Retinal pigment epithelial cell (primary cell): ENCODE data around the gene SHROOM3.

Source experiments
- DNase-seq: peaks from one replicate; pipeline ENCODE4 v3.0.0-alpha.2; 2010; ENCODE audit warnings: low read depth
- H3K4me3 ChIP-seq: 2 replicates; pipeline ENCODE4 v1.5.1; 2011; ENCODE audit warnings: mild to moderate bottlenecking, low read length, control low read depth, moderate library complexity
- TF ChIP-seq, protein P1 (sequence below): conservative IDR thresholded peaks from 2 replicates; pipeline ENCODE4 v1.5.1; 2011; ENCODE audit warnings: low read depth, low read length, control low read depth, inconsistent platforms

The SHROOM3 gene

DNA sequence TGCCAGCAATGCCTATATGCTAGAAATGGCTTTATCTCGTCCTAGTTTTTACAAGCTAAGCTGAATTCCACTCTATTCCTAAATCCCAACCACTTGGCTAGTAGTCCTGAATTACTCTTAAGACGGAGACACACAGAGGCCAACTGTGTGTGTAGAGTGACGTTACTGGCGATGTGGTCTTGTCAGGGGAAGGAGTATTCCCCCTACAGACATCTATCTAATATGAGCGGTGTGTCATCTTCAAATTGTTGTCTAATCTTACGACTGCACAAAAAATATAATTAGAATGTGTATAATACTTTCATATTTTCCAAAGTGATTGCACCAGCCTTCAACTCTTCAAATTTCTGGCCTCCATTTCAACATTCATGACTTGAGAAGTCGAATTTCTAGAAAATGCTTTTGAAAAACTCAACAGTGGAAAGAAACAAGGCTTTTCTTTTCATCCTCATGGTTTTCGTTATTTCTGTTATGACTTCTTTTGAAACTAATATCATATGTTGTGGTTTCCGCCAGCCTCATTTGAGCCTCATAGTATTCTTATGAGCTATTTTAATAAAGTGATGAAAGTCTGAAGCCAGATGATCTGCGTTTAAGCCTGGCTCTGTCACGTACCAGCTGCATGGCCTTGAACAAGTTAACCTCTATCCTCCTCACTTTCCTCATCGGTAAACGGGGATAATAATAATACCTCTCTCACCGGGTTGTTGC is 330.6 kb downstream of the SHROOM3 start:
- no peak for DNase-seq
- TF ChIP-seq, protein P1, sequence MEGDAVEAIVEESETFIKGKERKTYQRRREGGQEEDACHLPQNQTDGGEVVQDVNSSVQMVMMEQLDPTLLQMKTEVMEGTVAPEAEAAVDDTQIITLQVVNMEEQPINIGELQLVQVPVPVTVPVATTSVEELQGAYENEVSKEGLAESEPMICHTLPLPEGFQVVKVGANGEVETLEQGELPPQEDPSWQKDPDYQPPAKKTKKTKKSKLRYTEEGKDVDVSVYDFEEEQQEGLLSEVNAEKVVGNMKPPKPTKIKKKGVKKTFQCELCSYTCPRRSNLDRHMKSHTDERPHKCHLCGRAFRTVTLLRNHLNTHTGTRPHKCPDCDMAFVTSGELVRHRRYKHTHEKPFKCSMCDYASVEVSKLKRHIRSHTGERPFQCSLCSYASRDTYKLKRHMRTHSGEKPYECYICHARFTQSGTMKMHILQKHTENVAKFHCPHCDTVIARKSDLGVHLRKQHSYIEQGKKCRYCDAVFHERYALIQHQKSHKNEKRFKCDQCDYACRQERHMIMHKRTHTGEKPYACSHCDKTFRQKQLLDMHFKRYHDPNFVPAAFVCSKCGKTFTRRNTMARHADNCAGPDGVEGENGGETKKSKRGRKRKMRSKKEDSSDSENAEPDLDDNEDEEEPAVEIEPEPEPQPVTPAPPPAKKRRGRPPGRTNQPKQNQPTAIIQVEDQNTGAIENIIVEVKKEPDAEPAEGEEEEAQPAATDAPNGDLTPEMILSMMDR: no peak
- H3K4me3 ChIP-seq: no peak overlapping the region

DNA sequence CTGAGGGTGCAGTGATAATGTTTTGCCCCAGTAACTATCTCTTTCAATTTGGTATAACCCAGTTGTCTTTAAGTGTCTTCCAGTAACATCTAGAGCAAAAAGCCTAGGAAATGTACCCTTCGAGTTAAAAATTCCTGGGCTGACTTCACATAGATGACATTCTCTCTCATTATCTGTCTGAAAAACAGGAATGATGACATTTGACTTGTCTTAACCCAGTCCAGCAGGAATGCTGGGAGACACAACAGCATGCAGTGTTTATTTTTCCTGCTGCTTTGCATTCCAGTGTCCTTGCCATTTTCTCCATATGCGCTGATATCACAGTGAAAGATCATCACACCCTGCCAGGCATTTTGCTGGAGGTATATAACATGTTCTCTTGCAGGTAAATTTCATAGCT is 333.0 kb downstream of the SHROOM3 start:
- H3K4me3 ChIP-seq: no peak overlapping the region
- TF ChIP-seq, protein P1: no peak
- no peak for DNase-seq

DNA sequence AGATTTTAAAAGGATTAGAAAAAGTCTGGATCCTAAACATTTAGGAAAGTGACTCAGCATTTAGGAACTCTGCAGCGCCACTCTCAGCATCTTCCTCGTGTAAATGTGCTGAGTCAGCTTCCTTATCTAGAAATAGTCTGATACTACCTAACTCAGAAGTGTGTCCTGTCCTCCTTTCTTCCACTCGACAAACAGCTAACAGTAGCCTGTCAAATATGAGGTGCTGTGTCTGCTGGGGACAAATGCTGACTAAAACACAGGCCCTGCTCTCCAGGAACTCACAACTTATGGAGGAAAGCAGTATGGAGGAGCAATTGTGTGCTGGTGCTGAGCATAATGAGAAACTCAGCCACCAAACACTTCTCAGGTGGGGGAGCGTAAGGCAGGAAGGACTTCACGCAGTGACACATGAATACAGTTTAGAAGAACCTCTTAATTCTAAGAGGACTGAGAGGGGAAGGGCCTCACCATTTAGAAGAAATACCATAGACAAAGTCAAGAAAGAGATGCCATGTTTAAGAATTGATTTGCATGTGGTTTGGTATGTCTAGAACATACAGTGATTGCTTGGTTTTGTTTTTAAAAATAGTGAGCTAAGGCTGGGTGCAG is 337.6 kb downstream of the SHROOM3 start:
- no peak overlapping the region for H3K4me3 ChIP-seq
- DNase-seq: no peak
- TF ChIP-seq, protein P1: no peak

DNA sequence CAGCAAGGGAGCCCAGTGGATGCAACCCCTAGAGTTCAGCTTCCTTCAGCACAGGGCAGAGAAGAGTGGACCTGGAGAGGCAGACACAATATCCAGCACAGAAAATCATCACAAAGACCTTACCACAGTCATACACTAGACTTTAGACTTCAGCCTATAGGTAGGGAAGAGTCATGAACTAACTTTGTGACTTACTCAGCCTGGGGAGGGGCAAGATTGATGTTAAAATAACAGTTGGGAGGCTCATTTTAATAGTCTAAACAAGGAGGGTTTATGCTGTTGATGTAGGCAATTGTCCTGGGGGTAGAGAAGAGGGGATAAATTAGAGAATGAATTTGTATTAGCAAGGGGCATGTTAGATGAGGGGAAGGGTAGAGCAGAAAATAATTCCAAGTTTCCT is 338.7 kb downstream of the SHROOM3 start:
- no peak for DNase-seq
- TF ChIP-seq, protein P1: no peak
- no peak overlapping the region for H3K4me3 ChIP-seq

DNA sequence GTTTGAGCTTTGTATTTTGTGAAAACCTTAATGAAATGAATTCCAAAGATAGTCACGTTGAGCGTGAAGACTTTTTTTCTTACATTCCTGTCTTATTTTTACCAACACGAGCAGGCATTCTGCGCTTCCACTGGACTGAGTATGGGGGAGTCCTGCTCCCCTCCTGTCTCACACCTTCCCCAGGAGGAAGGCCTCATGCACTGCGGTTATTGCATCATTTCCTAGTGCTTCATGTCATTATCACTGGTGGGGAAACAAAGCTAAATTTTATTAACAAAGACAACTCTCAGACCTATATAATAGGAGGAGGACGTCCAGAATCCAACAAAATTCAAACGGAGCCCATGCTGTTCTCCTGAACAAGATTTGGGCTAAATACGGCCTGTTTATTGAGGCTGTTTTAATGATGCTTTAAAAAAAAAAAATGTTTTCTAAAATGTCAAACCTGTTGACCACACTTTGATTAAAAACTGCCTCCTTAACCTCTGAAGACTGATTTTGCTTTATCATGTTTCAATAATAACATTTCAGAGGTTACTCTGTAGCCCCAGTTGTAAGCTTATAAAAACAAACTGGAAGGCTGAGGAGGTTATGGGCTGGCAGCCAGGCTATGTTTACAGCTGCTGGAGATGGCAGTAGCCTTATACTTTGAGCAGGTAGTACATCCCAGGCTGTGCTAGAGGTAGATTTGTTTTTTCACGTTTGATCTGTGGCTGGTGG is 344.9 kb downstream of the SHROOM3 start:
- H3K4me3 ChIP-seq: no peak overlapping the region
- TF ChIP-seq, protein P1: no peak
- no peak for DNase-seq

DNA sequence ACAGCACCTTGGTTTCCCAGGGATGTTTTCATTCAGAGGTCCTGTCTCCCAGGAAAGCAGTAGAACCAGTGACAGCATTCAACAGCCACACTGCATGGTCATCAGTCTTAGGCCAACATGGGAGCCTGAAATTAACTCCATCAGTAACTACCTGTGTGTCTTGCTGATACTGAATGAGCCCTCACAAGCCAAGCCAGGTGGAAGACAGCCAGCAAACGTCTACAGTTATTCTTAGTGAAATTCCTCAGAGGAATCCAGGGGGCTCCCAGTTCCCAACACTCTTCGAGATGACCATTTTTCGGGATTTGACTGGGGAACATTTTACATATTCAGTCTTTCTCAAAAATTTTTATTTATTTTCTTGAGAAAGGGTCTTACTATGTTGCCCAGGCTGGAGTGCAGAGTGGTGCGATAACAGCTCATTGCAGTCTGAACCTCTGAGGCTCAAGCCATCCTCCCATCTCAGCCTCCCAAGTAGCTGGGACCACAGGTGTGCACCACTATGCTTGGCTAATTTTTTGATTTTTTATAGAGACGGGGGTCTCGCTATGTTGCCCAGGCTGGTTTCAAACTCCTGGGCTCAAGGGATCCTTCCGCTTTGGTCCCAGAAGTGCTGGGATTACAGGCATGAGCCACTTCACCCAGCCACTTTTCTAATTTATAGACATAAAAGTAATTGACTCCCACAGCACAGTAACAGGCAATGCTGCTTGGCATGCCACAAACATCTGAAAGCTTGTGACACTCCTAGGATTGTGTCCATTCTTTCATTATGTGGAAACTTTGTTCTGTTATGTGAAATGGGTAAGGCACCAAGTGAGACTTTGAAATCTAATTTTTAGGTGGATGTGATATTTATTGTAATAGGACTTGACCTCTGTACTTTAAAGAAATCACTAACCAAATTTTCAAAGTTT is 346.0 kb downstream of the SHROOM3 start:
- DNase-seq: no peak
- H3K4me3 ChIP-seq: no peak overlapping the region
- TF ChIP-seq, protein P1: no peak
